Activated CD8-positive, alpha-beta memory T cell treated with anti-CD3 and anti-CD28 coated beads for 1 hour (primary cell): ENCODE measurements around the gene L2HGDH.
"Not testable (repeated sequence)": the region's sequence is repeated elsewhere in the genome, so short reads cannot be mapped to it uniquely, and the experiment has no call there.

Experiments used
- DNase-seq, 2 donors: peaks; one replicate each; pipeline ENCODE4 v3.0.0-alpha.2; 2020; ENCODE audit warnings: low read depth in 1 of 2; ENCODE audit errors: extremely low read depth in 1 of 2

Gene L2HGDH

GRCh38 chr14:50340045-50340444 is 28.0 kb upstream of the L2HGDH start:
- DNase-seq, result no peak

GRCh38 chr14:50339178-50339804 is 27.3 kb upstream of the L2HGDH start:
- DNase-seq, result no peak

- no peak for DNase-seq
Measured at GRCh38 chr14:50338587-50338986, 26.6 kb upstream of the L2HGDH start.

GRCh38 chr14:50335989-50336824 is 24.2 kb upstream of the L2HGDH start:
- DNase-seq, result no peak

- DNase-seq, result no peak
Measured at GRCh38 chr14:50335389-50335788, 23.4 kb upstream of the L2HGDH start.

GRCh38 chr14:50334211-50334610 is 22.2 kb upstream of the L2HGDH start:
- DNase-seq, result no peak

GRCh38 chr14:50333014-50333509 is 21.0 kb upstream of the L2HGDH start:
- no peak for DNase-seq

GRCh38 chr14:50331596-50331995 is 19.6 kb upstream of the L2HGDH start:
- no peak for DNase-seq

- peak in 1 of 2 donors; percentile 27 for DNase-seq
Measured at GRCh38 chr14:50321009-50321660, 9.1 kb upstream of the L2HGDH start.

GRCh38 chr14:50320283-50320682 is 8.3 kb upstream of the L2HGDH start:
- no peak for DNase-seq

GRCh38 chr14:50319721-50320120 is 7.7 kb upstream of the L2HGDH start:
- DNase-seq, result no peak

GRCh38 chr14:50319293-50319692 is 7.3 kb upstream of the L2HGDH start:
- DNase-seq, result no peak

GRCh38 chr14:50318031-50318626 is 6.1 kb upstream of the L2HGDH start:
- DNase-seq, result no peak

- DNase-seq, result not testable (repeated sequence)
Measured at GRCh38 chr14:50314098-50314497, 2.1 kb upstream of the L2HGDH start.

- DNase-seq, result no peak
Measured at GRCh38 chr14:50312734-50313054, 665 bp upstream of the L2HGDH start.

GRCh38 chr14:50311337-50311971 is 575 bp downstream of the L2HGDH start:
- DNase-seq, result no peak

- DNase-seq, result no peak
Measured at GRCh38 chr14:50310445-50310844, 1.6 kb downstream of the L2HGDH start.

- no peak for DNase-seq
Measured at GRCh38 chr14:50308363-50308915, 3.6 kb downstream of the L2HGDH start.

GRCh38 chr14:50303744-50304471 is 8.1 kb downstream of the L2HGDH start:
- DNase-seq, result no peak

- DNase-seq, result no peak
Measured at GRCh38 chr14:50301914-50302313, 10.1 kb downstream of the L2HGDH start.
